ENCODE results near the gene HNRNPR.

The HNRNPR gene

DNA sequence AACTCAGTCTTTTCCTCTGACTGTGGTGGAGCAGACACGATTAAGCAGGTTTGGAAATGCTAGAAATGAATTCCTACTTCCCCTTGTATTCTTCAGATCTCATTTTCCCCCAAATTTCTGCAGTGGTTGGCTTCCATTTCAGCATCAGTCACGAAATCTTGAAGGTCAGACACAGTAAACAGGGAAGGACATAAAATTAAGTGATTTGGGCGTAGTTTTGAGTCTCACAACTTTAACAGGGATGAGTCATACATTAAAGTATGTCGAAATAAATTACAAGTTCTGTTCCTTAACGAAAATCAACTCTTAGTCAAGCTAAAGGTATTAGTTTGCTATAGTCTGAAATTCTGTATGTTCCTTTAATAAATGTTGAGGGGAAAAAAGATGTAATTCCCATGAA is 61.1 kb downstream of the HNRNPR start:
- H3K4me1 ChIP-seq (ENCODE audit: insufficient read depth, low read length, poor library complexity, severe bottlenecking): no peaks in the 10 kb centered on the region
- TF ChIP-seq, protein P1, sequence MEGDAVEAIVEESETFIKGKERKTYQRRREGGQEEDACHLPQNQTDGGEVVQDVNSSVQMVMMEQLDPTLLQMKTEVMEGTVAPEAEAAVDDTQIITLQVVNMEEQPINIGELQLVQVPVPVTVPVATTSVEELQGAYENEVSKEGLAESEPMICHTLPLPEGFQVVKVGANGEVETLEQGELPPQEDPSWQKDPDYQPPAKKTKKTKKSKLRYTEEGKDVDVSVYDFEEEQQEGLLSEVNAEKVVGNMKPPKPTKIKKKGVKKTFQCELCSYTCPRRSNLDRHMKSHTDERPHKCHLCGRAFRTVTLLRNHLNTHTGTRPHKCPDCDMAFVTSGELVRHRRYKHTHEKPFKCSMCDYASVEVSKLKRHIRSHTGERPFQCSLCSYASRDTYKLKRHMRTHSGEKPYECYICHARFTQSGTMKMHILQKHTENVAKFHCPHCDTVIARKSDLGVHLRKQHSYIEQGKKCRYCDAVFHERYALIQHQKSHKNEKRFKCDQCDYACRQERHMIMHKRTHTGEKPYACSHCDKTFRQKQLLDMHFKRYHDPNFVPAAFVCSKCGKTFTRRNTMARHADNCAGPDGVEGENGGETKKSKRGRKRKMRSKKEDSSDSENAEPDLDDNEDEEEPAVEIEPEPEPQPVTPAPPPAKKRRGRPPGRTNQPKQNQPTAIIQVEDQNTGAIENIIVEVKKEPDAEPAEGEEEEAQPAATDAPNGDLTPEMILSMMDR (conservative IDR thresholded peaks at IDR 0.05; ENCODE audit: low read length): no peak
- TF ChIP-seq EZH2phosphoT487 (IDR thresholded peaks at IDR 0.05; ENCODE audit: borderline replicate concordance): no peak
- H3K9me2 ChIP-seq (replicated peaks; ENCODE audit: low read depth, low read length): no peaks in the 10 kb centered on the region
- H3K9me3 ChIP-seq (ENCODE audit: insufficient read depth, low read depth, low read length): no peaks in the 10 kb centered on the region
- H3F3A ChIP-seq (ENCODE audit: low read depth): no peaks in the 10 kb centered on the region
- H3K9ac ChIP-seq (ENCODE audit: low read depth, low read length, poor library complexity, severe bottlenecking): no peak overlapping the region
- no peak overlapping the region for H2AFZ ChIP-seq (ENCODE audit: low read length)
- H3K4me2 ChIP-seq (ENCODE audit: low read depth, low read length, poor library complexity, severe bottlenecking): no peak overlapping the region
- no peak overlapping the region for H3K4me3 ChIP-seq (ENCODE audit: low read length, poor library complexity, severe bottlenecking)
- no peaks in the 10 kb centered on the region for H4K20me1 ChIP-seq (ENCODE audit: insufficient read depth, low read length, poor library complexity, severe bottlenecking)
- H3K79me2 ChIP-seq (ENCODE audit: insufficient read depth, low read length): no peaks in the 10 kb centered on the region
- no peaks in the 10 kb centered on the region for H3K27me3 ChIP-seq (ENCODE audit: insufficient read depth, low read length, poor library complexity, severe bottlenecking)
- H3K36me3 ChIP-seq (ENCODE audit: insufficient read depth, low read length): peaks cover 8% of the 10 kb centered on the region; the same call in 1 of the 2 replicates

DNA sequence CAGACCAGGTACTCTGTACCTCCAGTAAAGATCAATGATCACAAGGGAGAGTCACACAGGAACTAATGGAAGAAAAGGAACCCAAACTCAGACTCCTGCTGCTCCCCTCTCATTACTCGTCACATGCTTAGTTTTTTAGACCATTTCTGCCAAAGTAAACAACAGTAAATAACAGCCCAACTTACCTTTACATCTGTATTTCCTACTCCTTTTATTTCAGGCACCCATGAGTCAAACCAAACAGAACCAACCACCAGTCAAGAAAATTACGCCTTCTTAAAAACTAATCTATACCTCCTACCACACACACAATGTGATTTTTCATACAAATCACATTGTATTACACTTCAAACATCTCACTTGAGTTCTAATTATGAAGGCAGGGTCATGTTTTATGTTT is 65.4 kb downstream of the HNRNPR start:
- TF ChIP-seq EZH2phosphoT487 (IDR thresholded peaks at IDR 0.05; ENCODE audit: borderline replicate concordance): no peak
- TF ChIP-seq, protein P1 (conservative IDR thresholded peaks at IDR 0.05; ENCODE audit: low read length): no peak
- Histone ChIP-seq H3K4me3 (ENCODE audit: low read length, poor library complexity, severe bottlenecking) (no peak overlapping the region), H3K36me3 (ENCODE audit: insufficient read depth, low read length) (peaks cover 8% of the 10 kb centered on the region; the same call in 1 of the 2 replicates), H3F3A (ENCODE audit: low read depth) (no peaks in the 10 kb centered on the region), H3K9me2 (replicated peaks; ENCODE audit: low read depth, low read length) (no peaks in the 10 kb centered on the region), H3K4me2 (ENCODE audit: low read depth, low read length, poor library complexity, severe bottlenecking) (no peak overlapping the region), H3K27me3 (ENCODE audit: insufficient read depth, low read length, poor library complexity, severe bottlenecking) (no peaks in the 10 kb centered on the region), H3K9me3 (ENCODE audit: insufficient read depth, low read depth, low read length) (no peaks in the 10 kb centered on the region), H3K79me2 (ENCODE audit: insufficient read depth, low read length) (no peaks in the 10 kb centered on the region), H3K9ac (ENCODE audit: low read depth, low read length, poor library complexity, severe bottlenecking) (no peak overlapping the region), H2AFZ (ENCODE audit: low read length) (no peak overlapping the region), H3K4me1 (ENCODE audit: insufficient read depth, low read length, poor library complexity, severe bottlenecking) (no peaks in the 10 kb centered on the region), H4K20me1 (ENCODE audit: insufficient read depth, low read length, poor library complexity, severe bottlenecking) (no peaks in the 10 kb centered on the region)

DNA sequence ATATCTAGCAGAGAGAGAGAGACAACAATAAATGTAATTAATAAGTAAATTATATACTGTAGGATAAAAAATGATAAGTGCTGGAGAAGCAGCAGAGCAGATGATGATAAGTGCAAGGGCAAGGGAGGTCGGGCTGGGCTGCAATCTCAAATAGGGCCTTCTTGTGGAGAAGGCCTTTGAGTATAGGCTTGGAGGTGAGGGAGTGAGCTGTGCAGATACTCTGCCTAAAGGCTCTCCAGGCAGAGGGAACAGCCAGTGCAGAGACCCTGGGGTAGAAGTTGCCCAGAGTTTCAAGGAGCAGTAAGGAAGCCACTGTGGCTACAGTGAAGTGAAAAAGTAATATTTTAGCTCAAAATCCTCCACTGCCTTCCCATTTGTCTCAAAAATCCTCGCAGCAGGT is 67.6 kb downstream of the HNRNPR start:
- Histone ChIP-seq H3K36me3 (ENCODE audit: insufficient read depth, low read length) (no peaks in the 10 kb centered on the region), H3K4me1 (ENCODE audit: insufficient read depth, low read length, poor library complexity, severe bottlenecking) (no peaks in the 10 kb centered on the region), H3K9ac (ENCODE audit: low read depth, low read length, poor library complexity, severe bottlenecking) (no peak overlapping the region), H2AFZ (ENCODE audit: low read length) (no peak overlapping the region), H3K79me2 (ENCODE audit: insufficient read depth, low read length) (no peaks in the 10 kb centered on the region), H3K4me2 (ENCODE audit: low read depth, low read length, poor library complexity, severe bottlenecking) (no peak overlapping the region), H3F3A (ENCODE audit: low read depth) (no peaks in the 10 kb centered on the region), H3K9me2 (replicated peaks; ENCODE audit: low read depth, low read length) (no peaks in the 10 kb centered on the region), H3K27me3 (ENCODE audit: insufficient read depth, low read length, poor library complexity, severe bottlenecking) (no peaks in the 10 kb centered on the region), H3K4me3 (ENCODE audit: low read length, poor library complexity, severe bottlenecking) (no peak overlapping the region), H3K9me3 (ENCODE audit: insufficient read depth, low read depth, low read length) (no peaks in the 10 kb centered on the region), H4K20me1 (ENCODE audit: insufficient read depth, low read length, poor library complexity, severe bottlenecking) (no peaks in the 10 kb centered on the region)
- TF ChIP-seq EZH2phosphoT487 (IDR thresholded peaks at IDR 0.05; ENCODE audit: borderline replicate concordance): no peak
- TF ChIP-seq, protein P1 (conservative IDR thresholded peaks at IDR 0.05; ENCODE audit: low read length): no peak

Data from Loucy (cell line).